GM23338 (cell line): ENCODE measurements around the gene MTHFD1L. TPM values are rescaled to one million over a fixed set of nuclear protein-coding genes. Genes with fewer than 3 reads are reported as not detected.

Source experiments
- ATAC-seq: fragments of 200-7000 bp; cut with Tn5 transposase; 3 replicates; pipeline ENCODE4 v1.9.1; 2020
- DNase-seq: peaks from one replicate; pipeline ENCODE4 v3.0.0-alpha.2; 2015; ENCODE audit warnings: low spot score
- H2AFZ ChIP-seq: fragments of 200-600 bp; sonication (generic); 2 replicates; pipeline ENCODE4 v1.8.0; 2016; ENCODE audit warnings: antibody characterized with exemption, mild to moderate bottlenecking, moderate library complexity
- H3F3A ChIP-seq: fragments of 200-600 bp; sonication (generic); replicated peaks from 2 replicates; pipeline ENCODE4 v1.8.0; 2017; ENCODE audit warnings: antibody characterized with exemption, mixed run types, low read depth
- H3K27ac ChIP-seq: fragments of 200-600 bp; sonication (generic); 2 replicates; pipeline ENCODE4 v1.6.1; 2016; ENCODE audit warnings: low read depth
- H3K27me3 ChIP-seq: fragments of 200-600 bp; sonication (generic); 2 replicates; pipeline ENCODE4 v1.8.0; 2016; ENCODE audit warnings: mild to moderate bottlenecking, mixed run types, moderate library complexity; ENCODE audit not compliant: insufficient read depth
- H3K36me3 ChIP-seq: fragments of 200-600 bp; sonication (generic); 2 replicates; pipeline ENCODE4 v1.8.0; 2016; ENCODE audit warnings: mild to moderate bottlenecking; ENCODE audit not compliant: insufficient read depth
- H3K4me1 ChIP-seq: fragments of 200-600 bp; sonication (generic); 2 replicates; pipeline ENCODE4 v1.8.0; 2016; ENCODE audit warnings: mild to moderate bottlenecking, moderate library complexity; ENCODE audit not compliant: insufficient read depth
- H3K4me2 ChIP-seq: fragments of 200-600 bp; sonication (generic); 2 replicates; pipeline ENCODE4 v1.7.1; 2017; ENCODE audit warnings: mixed run types
- H3K4me3 ChIP-seq: fragments of 200-600 bp; sonication (generic); 2 replicates; pipeline ENCODE4 v1.6.1; 2016; ENCODE audit warnings: mixed run types
- H3K79me2 ChIP-seq: fragments of 200-600 bp; sonication (generic); replicated peaks from 2 replicates; pipeline ENCODE4 v1.8.0; 2017; ENCODE audit warnings: mild to moderate bottlenecking; ENCODE audit not compliant: insufficient read depth
- H3K9me2 ChIP-seq: fragments of 200-600 bp; sonication (generic); 2 replicates; pipeline ENCODE4 v1.8.0; 2017; ENCODE audit not compliant: insufficient read depth
- H4K20me1 ChIP-seq: fragments of 200-600 bp; sonication (generic); replicated peaks from 2 replicates; pipeline ENCODE4 v1.8.0; 2017; ENCODE audit warnings: mild to moderate bottlenecking; ENCODE audit not compliant: insufficient read depth
- H3K27ac Mint-ChIP-seq: 2 replicates; pipeline ENCODE4 v1.8.0; 2020; ENCODE audit warnings: inconsistent platforms, mild to moderate bottlenecking, moderate library complexity, mixed read lengths
- H3K27me3 Mint-ChIP-seq: 3 replicates; pipeline ENCODE4 v1.8.0; 2022; ENCODE audit warnings: low read depth, mild to moderate bottlenecking, moderate library complexity, mixed read lengths, inconsistent platforms; ENCODE audit not compliant: insufficient read depth, poor library complexity
- H3K36me3 Mint-ChIP-seq: 3 replicates; pipeline ENCODE4 v1.8.0; 2021; ENCODE audit warnings: low read depth, mild to moderate bottlenecking, inconsistent platforms, moderate library complexity, mixed read lengths
- H3K4me1 Mint-ChIP-seq: 3 replicates; pipeline ENCODE4 v1.8.0; 2020; ENCODE audit warnings: mild to moderate bottlenecking, inconsistent platforms, mixed read lengths
- H3K4me3 Mint-ChIP-seq: 3 replicates; pipeline ENCODE4 v1.8.0; 2021; ENCODE audit warnings: moderate library complexity, mild to moderate bottlenecking, inconsistent platforms, mixed read lengths
- H3K9me3 Mint-ChIP-seq: 3 replicates; pipeline ENCODE4 v1.8.0; 2020; ENCODE audit warnings: moderate library complexity, mild to moderate bottlenecking, inconsistent platforms, mixed read lengths
- CREB1 ChIP-seq: fragments of 250-450 bp; sonication (Bioruptor Pico); IDR thresholded peaks from 2 replicates; pipeline ENCODE4 v1.5.0; 2020; ENCODE audit warnings: low read depth, mild to moderate bottlenecking, moderate library complexity
- ETS1 ChIP-seq: IDR thresholded peaks from 2 replicates; pipeline ENCODE4 v1.6.1; 2016; ENCODE audit warnings: antibody characterized with exemption
- EZH2 ChIP-seq: fragments of 200-600 bp; sonication (generic); IDR thresholded peaks from one replicate; pipeline ENCODE4 v1.8.0; 2017; ENCODE audit warnings: antibody characterized with exemption, mild to moderate bottlenecking, low read depth; ENCODE audit not compliant: unreplicated experiment
- EZH2phosphoT487 ChIP-seq: fragments of 200-600 bp; sonication (generic); IDR thresholded peaks from one replicate; pipeline ENCODE4 v1.8.1; 2018; ENCODE audit warnings: antibody characterized with exemption; ENCODE audit not compliant: unreplicated experiment
- JUNB ChIP-seq: IDR thresholded peaks from one replicate; pipeline ENCODE4 v1.6.1; 2016; ENCODE audit warnings: antibody characterized with exemption; ENCODE audit not compliant: unreplicated experiment
- NANOG ChIP-seq: IDR thresholded peaks from 2 replicates; pipeline ENCODE4 v1.6.1; 2016; ENCODE audit warnings: antibody characterized with exemption, borderline replicate concordance
- POLR2AphosphoS5 ChIP-seq: IDR thresholded peaks from 2 replicates; pipeline ENCODE4 v1.6.1; 2016; ENCODE audit warnings: antibody characterized with exemption, low read depth
- STAT1 ChIP-seq: IDR thresholded peaks from one replicate; pipeline ENCODE4 v1.6.1; 2016; ENCODE audit warnings: antibody characterized with exemption; ENCODE audit not compliant: unreplicated experiment
- ZNF114 ChIP-seq: fragments of 250-450 bp; sonication (Bioruptor Pico); IDR thresholded peaks from 2 replicates; pipeline ENCODE4 v1.5.0; 2020; ENCODE audit warnings: mild to moderate bottlenecking, moderate library complexity
- ZNF331 ChIP-seq: fragments of 250-450 bp; sonication (Bioruptor Pico); IDR thresholded peaks from 2 replicates; pipeline ENCODE4 v1.5.0; 2020; ENCODE audit warnings: low read depth, mild to moderate bottlenecking, moderate library complexity
- polyA plus RNA-seq: library from polyadenylated mRNA; unstranded; fragments of >200 nt; fragmentation: Nextera tagmentation; extraction: Ambion mirVana; gene quantifications from 2 replicates; pipeline ENCODE4 v1.2.1, GENCODE V29; 2016
- total RNA-seq: library from RNA; depleted of rRNA; stranded (reverse); fragments of >200 nt; shearing (Covaris generic); gene quantifications from 2 replicates; pipeline ENCODE4 v1.2.3, GENCODE V29; 2014
- TF ChIP-seq, protein P1 (sequence below), 2 experiments: fragments of 200-600 bp in 1 of 2; sonication (generic) in 1 of 2; conservative IDR thresholded peaks; 2 replicates each; pipeline versions ENCODE4 v1.5.1 to v1.6.1; 2016 to 2017; ENCODE audit warnings: antibody characterized with exemption in 2 of 2, low read depth in 2 of 2, mild to moderate bottlenecking in 2 of 2, moderate library complexity in 1 of 2
- TF ChIP-seq, protein P2 (sequence below): IDR thresholded peaks from one replicate; pipeline ENCODE4 v1.6.1; 2018; ENCODE audit warnings: antibody characterized with exemption; ENCODE audit not compliant: unreplicated experiment
- TF ChIP-seq, protein P3 (sequence below): fragments of 250-450 bp; sonication (Bioruptor Pico); IDR thresholded peaks from 2 replicates; pipeline ENCODE4 v1.5.0; 2020; ENCODE audit warnings: mild to moderate bottlenecking, moderate library complexity

MTHFD1L gene
- total and polyA plus RNA-seq, 2 experiments from 2014 or later = 53.2 to 66.8 TPM

- Histone ChIP-seq H3K27ac (no peak overlapping the region), H3K36me3 (no peaks in the 10 kb centered on the region), H3K9me2 (no peaks in the 10 kb centered on the region), H2AFZ (no peak overlapping the region), H3K4me3 (no peak overlapping the region), H3K27me3 (no peaks in the 10 kb centered on the region), H3F3A (no peaks in the 10 kb centered on the region), H3K4me1 (no peaks in the 10 kb centered on the region), H3K79me2 (no peaks in the 10 kb centered on the region), H4K20me1 (no peaks in the 10 kb centered on the region; the same call in 1 of the 2 replicates), H3K4me2 (no peak overlapping the region)
- ATAC-seq (no peak), DNase-seq (no peak)
- H3K4me3 Mint-ChIP-seq = no peak overlapping the region
- TF ChIP-seq, protein P1, sequence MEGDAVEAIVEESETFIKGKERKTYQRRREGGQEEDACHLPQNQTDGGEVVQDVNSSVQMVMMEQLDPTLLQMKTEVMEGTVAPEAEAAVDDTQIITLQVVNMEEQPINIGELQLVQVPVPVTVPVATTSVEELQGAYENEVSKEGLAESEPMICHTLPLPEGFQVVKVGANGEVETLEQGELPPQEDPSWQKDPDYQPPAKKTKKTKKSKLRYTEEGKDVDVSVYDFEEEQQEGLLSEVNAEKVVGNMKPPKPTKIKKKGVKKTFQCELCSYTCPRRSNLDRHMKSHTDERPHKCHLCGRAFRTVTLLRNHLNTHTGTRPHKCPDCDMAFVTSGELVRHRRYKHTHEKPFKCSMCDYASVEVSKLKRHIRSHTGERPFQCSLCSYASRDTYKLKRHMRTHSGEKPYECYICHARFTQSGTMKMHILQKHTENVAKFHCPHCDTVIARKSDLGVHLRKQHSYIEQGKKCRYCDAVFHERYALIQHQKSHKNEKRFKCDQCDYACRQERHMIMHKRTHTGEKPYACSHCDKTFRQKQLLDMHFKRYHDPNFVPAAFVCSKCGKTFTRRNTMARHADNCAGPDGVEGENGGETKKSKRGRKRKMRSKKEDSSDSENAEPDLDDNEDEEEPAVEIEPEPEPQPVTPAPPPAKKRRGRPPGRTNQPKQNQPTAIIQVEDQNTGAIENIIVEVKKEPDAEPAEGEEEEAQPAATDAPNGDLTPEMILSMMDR (conservative IDR thresholded peaks at IDR 0.05; ENCODE audit: low read depth in 2 of 2) = no peak
- TF ChIP-seq, protein P2, sequence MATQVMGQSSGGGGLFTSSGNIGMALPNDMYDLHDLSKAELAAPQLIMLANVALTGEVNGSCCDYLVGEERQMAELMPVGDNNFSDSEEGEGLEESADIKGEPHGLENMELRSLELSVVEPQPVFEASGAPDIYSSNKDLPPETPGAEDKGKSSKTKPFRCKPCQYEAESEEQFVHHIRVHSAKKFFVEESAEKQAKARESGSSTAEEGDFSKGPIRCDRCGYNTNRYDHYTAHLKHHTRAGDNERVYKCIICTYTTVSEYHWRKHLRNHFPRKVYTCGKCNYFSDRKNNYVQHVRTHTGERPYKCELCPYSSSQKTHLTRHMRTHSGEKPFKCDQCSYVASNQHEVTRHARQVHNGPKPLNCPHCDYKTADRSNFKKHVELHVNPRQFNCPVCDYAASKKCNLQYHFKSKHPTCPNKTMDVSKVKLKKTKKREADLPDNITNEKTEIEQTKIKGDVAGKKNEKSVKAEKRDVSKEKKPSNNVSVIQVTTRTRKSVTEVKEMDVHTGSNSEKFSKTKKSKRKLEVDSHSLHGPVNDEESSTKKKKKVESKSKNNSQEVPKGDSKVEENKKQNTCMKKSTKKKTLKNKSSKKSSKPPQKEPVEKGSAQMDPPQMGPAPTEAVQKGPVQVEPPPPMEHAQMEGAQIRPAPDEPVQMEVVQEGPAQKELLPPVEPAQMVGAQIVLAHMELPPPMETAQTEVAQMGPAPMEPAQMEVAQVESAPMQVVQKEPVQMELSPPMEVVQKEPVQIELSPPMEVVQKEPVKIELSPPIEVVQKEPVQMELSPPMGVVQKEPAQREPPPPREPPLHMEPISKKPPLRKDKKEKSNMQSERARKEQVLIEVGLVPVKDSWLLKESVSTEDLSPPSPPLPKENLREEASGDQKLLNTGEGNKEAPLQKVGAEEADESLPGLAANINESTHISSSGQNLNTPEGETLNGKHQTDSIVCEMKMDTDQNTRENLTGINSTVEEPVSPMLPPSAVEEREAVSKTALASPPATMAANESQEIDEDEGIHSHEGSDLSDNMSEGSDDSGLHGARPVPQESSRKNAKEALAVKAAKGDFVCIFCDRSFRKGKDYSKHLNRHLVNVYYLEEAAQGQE = no peak
- TF ChIP-seq, protein P3, sequence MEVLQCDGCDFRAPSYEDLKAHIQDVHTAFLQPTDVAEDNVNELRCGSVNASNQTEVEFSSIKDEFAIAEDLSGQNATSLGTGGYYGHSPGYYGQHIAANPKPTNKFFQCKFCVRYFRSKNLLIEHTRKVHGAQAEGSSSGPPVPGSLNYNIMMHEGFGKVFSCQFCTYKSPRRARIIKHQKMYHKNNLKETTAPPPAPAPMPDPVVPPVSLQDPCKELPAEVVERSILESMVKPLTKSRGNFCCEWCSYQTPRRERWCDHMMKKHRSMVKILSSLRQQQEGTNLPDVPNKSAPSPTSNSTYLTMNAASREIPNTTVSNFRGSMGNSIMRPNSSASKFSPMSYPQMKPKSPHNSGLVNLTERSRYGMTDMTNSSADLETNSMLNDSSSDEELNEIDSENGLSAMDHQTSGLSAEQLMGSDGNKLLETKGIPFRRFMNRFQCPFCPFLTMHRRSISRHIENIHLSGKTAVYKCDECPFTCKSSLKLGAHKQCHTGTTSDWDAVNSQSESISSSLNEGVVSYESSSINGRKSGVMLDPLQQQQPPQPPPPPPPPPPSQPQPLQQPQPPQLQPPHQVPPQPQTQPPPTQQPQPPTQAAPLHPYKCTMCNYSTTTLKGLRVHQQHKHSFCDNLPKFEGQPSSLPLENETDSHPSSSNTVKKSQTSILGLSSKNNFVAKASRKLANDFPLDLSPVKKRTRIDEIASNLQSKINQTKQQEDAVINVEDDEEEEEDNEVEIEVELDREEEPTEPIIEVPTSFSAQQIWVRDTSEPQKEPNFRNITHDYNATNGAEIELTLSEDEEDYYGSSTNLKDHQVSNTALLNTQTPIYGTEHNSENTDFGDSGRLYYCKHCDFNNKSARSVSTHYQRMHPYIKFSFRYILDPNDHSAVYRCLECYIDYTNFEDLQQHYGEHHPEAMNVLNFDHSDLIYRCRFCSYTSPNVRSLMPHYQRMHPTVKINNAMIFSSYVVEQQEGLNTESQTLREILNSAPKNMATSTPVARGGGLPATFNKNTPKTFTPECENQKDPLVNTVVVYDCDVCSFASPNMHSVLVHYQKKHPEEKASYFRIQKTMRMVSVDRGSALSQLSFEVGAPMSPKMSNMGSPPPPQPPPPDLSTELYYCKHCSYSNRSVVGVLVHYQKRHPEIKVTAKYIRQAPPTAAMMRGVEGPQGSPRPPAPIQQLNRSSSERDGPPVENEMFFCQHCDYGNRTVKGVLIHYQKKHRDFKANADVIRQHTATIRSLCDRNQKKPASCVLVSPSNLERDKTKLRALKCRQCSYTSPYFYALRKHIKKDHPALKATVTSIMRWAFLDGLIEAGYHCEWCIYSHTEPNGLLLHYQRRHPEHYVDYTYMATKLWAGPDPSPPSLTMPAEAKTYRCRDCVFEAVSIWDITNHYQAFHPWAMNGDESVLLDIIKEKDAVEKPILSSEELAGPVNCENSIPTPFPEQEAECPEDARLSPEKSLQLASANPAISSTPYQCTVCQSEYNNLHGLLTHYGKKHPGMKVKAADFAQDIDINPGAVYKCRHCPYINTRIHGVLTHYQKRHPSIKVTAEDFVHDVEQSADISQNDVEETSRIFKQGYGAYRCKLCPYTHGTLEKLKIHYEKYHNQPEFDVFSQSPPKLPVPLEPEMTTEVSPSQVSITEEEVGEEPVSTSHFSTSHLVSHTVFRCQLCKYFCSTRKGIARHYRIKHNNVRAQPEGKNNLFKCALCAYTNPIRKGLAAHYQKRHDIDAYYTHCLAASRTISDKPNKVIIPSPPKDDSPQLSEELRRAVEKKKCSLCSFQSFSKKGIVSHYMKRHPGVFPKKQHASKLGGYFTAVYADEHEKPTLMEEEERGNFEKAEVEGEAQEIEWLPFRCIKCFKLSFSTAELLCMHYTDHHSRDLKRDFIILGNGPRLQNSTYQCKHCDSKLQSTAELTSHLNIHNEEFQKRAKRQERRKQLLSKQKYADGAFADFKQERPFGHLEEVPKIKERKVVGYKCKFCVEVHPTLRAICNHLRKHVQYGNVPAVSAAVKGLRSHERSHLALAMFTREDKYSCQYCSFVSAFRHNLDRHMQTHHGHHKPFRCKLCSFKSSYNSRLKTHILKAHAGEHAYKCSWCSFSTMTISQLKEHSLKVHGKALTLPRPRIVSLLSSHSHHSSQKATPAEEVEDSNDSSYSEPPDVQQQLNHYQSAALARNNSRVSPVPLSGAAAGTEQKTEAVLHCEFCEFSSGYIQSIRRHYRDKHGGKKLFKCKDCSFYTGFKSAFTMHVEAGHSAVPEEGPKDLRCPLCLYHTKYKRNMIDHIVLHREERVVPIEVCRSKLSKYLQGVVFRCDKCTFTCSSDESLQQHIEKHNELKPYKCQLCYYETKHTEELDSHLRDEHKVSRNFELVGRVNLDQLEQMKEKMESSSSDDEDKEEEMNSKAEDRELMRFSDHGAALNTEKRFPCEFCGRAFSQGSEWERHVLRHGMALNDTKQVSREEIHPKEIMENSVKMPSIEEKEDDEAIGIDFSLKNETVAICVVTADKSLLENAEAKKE (CRISPR knock-in tag) = no peak
- TF ChIP-seq POLR2AphosphoS5 = no peak
- TF ChIP-seq STAT1 = no peak
- TF ChIP-seq ETS1 = no peak
- no peak for TF ChIP-seq EZH2phosphoT487
- no peak for TF ChIP-seq ZNF114 (CRISPR knock-in tag)
- TF ChIP-seq CREB1 (CRISPR knock-in tag) = no peak
- TF ChIP-seq JUNB = no peak
- no peak for TF ChIP-seq EZH2
- TF ChIP-seq NANOG = no peak
- TF ChIP-seq ZNF331 (CRISPR knock-in tag) = no peak
- H3K27ac Mint-ChIP-seq = no peak overlapping the region
- peaks cover 26% of the 10 kb centered on the region; the same call in 2 of the 3 replicates for H3K36me3 Mint-ChIP-seq
- H3K4me1 Mint-ChIP-seq = peaks cover 6% of the 10 kb centered on the region; the same call in 2 of the 3 replicates
- peaks cover 3% of the 10 kb centered on the region for H3K27me3 Mint-ChIP-seq
- no peaks in the 10 kb centered on the region for H3K9me3 Mint-ChIP-seq
Measured at GRCh38 chr6:151078655-151079054, 213.2 kb downstream of the MTHFD1L start.
